ENCODE data around the gene CHAC2. TPM values are rescaled to one million over a fixed set of nuclear protein-coding genes. Genes with fewer than 3 reads are reported as not detected.

Gene CHAC2
- total RNA-seq, 1 experiment from 2014 or later = 8.4 TPM

DNA sequence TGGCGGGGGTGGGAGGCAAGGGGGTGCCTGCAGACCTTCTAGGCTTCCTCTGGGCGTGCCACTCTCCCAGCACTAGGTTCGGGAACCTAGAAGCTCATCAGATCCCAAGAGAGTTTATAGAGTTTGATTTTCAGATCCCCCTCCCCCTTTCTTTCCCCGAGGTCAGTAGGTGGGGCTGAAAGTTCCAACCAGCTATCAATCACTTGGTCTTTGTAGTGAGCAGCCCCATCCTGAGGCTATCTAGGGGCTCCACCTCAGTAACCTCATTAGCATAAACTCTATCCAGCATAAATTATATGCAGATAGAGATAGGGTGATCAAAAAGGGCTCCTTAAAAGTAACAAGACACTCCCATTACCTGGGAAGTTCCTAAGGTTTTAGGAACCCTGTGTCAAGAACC lies 52.0 kb downstream of the CHAC2 start:
- no peak for ATAC-seq
- BruUV-seq (replicated peaks) = no TSS peak
- Histone ChIP-seq H3K9me2 (ENCODE audit: insufficient read depth) (no peaks in the 10 kb centered on the region), H3K27me3 (ENCODE audit: insufficient read depth, low read length) (no peaks in the 10 kb centered on the region), H3K4me2 (ENCODE audit: low read length) (no peak overlapping the region), H3K4me1 (ENCODE audit: control insufficient read depth in 1 of 2, insufficient read depth in 2 of 2, low read length in 2 of 2) (no peaks in the 10 kb centered on the region), H3K27ac (ENCODE audit: low read depth, low read length) (no peak overlapping the region), H3K9me3 (ENCODE audit: control insufficient read depth in 1 of 2, insufficient read depth in 1 of 2, low read depth in 1 of 2, low read length in 2 of 2) (no peaks in the 10 kb centered on the region), H3K36me3 (ENCODE audit: control insufficient read depth in 1 of 2, insufficient read depth in 2 of 2, low read length in 2 of 2) (peaks cover 0 to 6% of the 10 kb centered on the region in 2 experiments; a peak in 2 of 4 replicates), H4K20me1 (ENCODE audit: insufficient read depth) (no peaks in the 10 kb centered on the region), H3K9ac (ENCODE audit: low read length) (no peak overlapping the region), H3K79me2 (ENCODE audit: insufficient read depth, low read length) (no peaks in the 10 kb centered on the region), H2AFZ (ENCODE audit: low read depth, low read length, poor library complexity, severe bottlenecking) (no peak overlapping the region), H3K4me3 (replicated peaks in 1 of 2; ENCODE audit: low read depth in 1 of 2, low read length in 2 of 2) (no peak overlapping the region)
- ChIA-PET CTCF (no interaction called here), RAD21 (ENCODE audit: low non-redundant PET in 1 of 2, low total read pairs in 2 of 2, uncharacterized antibody in 2 of 2, unreplicated experiment in 2 of 2) (no interaction called here), POLR2A (no interaction called here)
- TF ChIP-seq RAD21 (IDR thresholded peaks at IDR 0.05; ENCODE audit: low read depth) (no peak), SIN3A (IDR thresholded peaks at IDR 0.05; ENCODE audit: low read depth) (no peak), EZH2phosphoT487 (IDR thresholded peaks at IDR 0.05; ENCODE audit: borderline replicate concordance) (no peak), CEBPB (IDR thresholded peaks at IDR 0.05; ENCODE audit: low read depth) (no peak), POLR2A (IDR thresholded peaks at IDR 0.05; ENCODE audit: borderline replicate concordance, extremely low read depth, insufficient read depth, insufficient read length) (no peak), TCF7L2 (IDR thresholded peaks at IDR 0.05; ENCODE audit: borderline replicate concordance, extremely low read depth, insufficient read depth, insufficient read length) (no peak), EGR1 (IDR thresholded peaks at IDR 0.05; ENCODE audit: low read depth) (no peak), SRF (IDR thresholded peaks at IDR 0.05; ENCODE audit: low read depth) (no peak), POLR2AphosphoS5 (IDR thresholded peaks at IDR 0.05; ENCODE audit: low read depth, low read length) (no peak), EZH2 (IDR thresholded peaks at IDR 0.05) (no peak), ZNF274 (IDR thresholded peaks at IDR 0.05; ENCODE audit: low read depth, low read length) (no peak), ZFX (IDR thresholded peaks at IDR 0.05) (no peak), SP1 (IDR thresholded peaks at IDR 0.05; ENCODE audit: low read depth) (no peak), YY1 (IDR thresholded peaks at IDR 0.05; ENCODE audit: extremely low read depth, insufficient replicate concordance, low read depth, low read length) (no peak)
- TF ChIP-seq, protein P1, sequence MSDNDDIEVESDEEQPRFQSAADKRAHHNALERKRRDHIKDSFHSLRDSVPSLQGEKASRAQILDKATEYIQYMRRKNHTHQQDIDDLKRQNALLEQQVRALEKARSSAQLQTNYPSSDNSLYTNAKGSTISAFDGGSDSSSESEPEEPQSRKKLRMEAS (IDR thresholded peaks at IDR 0.05) = no peak
- TF ChIP-seq, protein P2, sequence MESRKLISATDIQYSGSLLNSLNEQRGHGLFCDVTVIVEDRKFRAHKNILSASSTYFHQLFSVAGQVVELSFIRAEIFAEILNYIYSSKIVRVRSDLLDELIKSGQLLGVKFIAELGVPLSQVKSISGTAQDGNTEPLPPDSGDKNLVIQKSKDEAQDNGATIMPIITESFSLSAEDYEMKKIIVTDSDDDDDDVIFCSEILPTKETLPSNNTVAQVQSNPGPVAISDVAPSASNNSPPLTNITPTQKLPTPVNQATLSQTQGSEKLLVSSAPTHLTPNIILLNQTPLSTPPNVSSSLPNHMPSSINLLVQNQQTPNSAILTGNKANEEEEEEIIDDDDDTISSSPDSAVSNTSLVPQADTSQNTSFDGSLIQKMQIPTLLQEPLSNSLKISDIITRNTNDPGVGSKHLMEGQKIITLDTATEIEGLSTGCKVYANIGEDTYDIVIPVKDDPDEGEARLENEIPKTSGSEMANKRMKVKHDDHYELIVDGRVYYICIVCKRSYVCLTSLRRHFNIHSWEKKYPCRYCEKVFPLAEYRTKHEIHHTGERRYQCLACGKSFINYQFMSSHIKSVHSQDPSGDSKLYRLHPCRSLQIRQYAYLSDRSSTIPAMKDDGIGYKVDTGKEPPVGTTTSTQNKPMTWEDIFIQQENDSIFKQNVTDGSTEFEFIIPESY (IDR thresholded peaks at IDR 0.05; ENCODE audit: extremely low read depth, insufficient replicate concordance, low read length) = no peak
- TF ChIP-seq, protein P3, sequence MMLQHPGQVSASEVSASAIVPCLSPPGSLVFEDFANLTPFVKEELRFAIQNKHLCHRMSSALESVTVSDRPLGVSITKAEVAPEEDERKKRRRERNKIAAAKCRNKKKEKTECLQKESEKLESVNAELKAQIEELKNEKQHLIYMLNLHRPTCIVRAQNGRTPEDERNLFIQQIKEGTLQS (IDR thresholded peaks at IDR 0.05) = no peak
- TF ChIP-seq, protein P4, sequence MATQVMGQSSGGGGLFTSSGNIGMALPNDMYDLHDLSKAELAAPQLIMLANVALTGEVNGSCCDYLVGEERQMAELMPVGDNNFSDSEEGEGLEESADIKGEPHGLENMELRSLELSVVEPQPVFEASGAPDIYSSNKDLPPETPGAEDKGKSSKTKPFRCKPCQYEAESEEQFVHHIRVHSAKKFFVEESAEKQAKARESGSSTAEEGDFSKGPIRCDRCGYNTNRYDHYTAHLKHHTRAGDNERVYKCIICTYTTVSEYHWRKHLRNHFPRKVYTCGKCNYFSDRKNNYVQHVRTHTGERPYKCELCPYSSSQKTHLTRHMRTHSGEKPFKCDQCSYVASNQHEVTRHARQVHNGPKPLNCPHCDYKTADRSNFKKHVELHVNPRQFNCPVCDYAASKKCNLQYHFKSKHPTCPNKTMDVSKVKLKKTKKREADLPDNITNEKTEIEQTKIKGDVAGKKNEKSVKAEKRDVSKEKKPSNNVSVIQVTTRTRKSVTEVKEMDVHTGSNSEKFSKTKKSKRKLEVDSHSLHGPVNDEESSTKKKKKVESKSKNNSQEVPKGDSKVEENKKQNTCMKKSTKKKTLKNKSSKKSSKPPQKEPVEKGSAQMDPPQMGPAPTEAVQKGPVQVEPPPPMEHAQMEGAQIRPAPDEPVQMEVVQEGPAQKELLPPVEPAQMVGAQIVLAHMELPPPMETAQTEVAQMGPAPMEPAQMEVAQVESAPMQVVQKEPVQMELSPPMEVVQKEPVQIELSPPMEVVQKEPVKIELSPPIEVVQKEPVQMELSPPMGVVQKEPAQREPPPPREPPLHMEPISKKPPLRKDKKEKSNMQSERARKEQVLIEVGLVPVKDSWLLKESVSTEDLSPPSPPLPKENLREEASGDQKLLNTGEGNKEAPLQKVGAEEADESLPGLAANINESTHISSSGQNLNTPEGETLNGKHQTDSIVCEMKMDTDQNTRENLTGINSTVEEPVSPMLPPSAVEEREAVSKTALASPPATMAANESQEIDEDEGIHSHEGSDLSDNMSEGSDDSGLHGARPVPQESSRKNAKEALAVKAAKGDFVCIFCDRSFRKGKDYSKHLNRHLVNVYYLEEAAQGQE (IDR thresholded peaks at IDR 0.05; ENCODE audit: low read depth) = no peak
- TF ChIP-seq, protein P5, sequence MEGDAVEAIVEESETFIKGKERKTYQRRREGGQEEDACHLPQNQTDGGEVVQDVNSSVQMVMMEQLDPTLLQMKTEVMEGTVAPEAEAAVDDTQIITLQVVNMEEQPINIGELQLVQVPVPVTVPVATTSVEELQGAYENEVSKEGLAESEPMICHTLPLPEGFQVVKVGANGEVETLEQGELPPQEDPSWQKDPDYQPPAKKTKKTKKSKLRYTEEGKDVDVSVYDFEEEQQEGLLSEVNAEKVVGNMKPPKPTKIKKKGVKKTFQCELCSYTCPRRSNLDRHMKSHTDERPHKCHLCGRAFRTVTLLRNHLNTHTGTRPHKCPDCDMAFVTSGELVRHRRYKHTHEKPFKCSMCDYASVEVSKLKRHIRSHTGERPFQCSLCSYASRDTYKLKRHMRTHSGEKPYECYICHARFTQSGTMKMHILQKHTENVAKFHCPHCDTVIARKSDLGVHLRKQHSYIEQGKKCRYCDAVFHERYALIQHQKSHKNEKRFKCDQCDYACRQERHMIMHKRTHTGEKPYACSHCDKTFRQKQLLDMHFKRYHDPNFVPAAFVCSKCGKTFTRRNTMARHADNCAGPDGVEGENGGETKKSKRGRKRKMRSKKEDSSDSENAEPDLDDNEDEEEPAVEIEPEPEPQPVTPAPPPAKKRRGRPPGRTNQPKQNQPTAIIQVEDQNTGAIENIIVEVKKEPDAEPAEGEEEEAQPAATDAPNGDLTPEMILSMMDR (IDR thresholded peaks at IDR 0.05 in 2 of 3, conservative IDR thresholded peaks at IDR 0.05 in 1 of 3; ENCODE audit: borderline replicate concordance in 1 of 3, insufficient read depth in 1 of 3, low read depth in 2 of 3, low read length in 2 of 3) = no peak
- no peak for DNase-seq (ENCODE audit: low read depth, low spot score)
- intact Hi-C loops (cut with micrococcal nuclease) = no loop called here
